Glomerular visceral epithelial cell (primary cell): ENCODE measurements around the gene ASB15.

Experiments
- DNase-seq: peaks from one replicate; pipeline ENCODE4 v3.0.0-alpha.2; 2016; ENCODE audit errors: extremely low spot score

Gene ASB15

GRCh38 chr7:123663200-123663599 is 61.6 kb downstream of the ASB15 start:
- DNase-seq, result no peak

GRCh38 chr7:123665157-123665556 is 63.5 kb downstream of the ASB15 start:
- no peak for DNase-seq

GRCh38 chr7:123665896-123666295 is 64.3 kb downstream of the ASB15 start:
- DNase-seq, result no peak

GRCh38 chr7:123666492-123666891 is 64.9 kb downstream of the ASB15 start:
- no peak for DNase-seq

GRCh38 chr7:123669485-123669884 is 67.9 kb downstream of the ASB15 start:
- no peak for DNase-seq

- DNase-seq, result no peak
Measured at GRCh38 chr7:123673137-123673732, 71.6 kb downstream of the ASB15 start.

GRCh38 chr7:123673752-123674398 is 72.3 kb downstream of the ASB15 start:
- no peak for DNase-seq

GRCh38 chr7:123674399-123675180 is 73.0 kb downstream of the ASB15 start:
- peak; percentile 30 for DNase-seq

GRCh38 chr7:123675181-123675473 is 73.5 kb downstream of the ASB15 start:
- DNase-seq, result peak; percentile 38

GRCh38 chr7:123677061-123677715 is 75.6 kb downstream of the ASB15 start:
- DNase-seq, result no peak

GRCh38 chr7:123679614-123680013 is 78.0 kb downstream of the ASB15 start:
- no peak for DNase-seq

- no peak for DNase-seq
Measured at GRCh38 chr7:123680580-123680979, 79.0 kb downstream of the ASB15 start.

- DNase-seq, result no peak
Measured at GRCh38 chr7:123681561-123681960, 79.9 kb downstream of the ASB15 start.

- DNase-seq, result peak; percentile 55
Measured at GRCh38 chr7:123682690-123683089, 81.1 kb downstream of the ASB15 start.

GRCh38 chr7:123687161-123687560 is 85.5 kb downstream of the ASB15 start:
- no peak for DNase-seq

GRCh38 chr7:123687727-123688126 is 86.1 kb downstream of the ASB15 start:
- DNase-seq, result no peak
